ENCODE results near the gene GABBR2.

Gene GABBR2

GRCh38 chr9:98368366-98369065, 340.2 kb downstream of the GABBR2 start:
- DNase-seq (ENCODE audit: low spot score) = no peak

GRCh38 chr9:98367923-98368322, 340.8 kb downstream of the GABBR2 start:
- no peak for DNase-seq (ENCODE audit: low spot score)

- DNase-seq (ENCODE audit: low spot score) = no peak
Observed at GRCh38 chr9:98367371-98367900, 341.3 kb downstream of the GABBR2 start.

- DNase-seq (ENCODE audit: low spot score) = peak; percentile 22
Observed at GRCh38 chr9:98365781-98366180, 343.0 kb downstream of the GABBR2 start.

GRCh38 chr9:98365227-98365669, 343.5 kb downstream of the GABBR2 start:
- DNase-seq (ENCODE audit: low spot score) = no peak

- no peak for DNase-seq (ENCODE audit: low spot score)
Observed at GRCh38 chr9:98364086-98364485, 344.6 kb downstream of the GABBR2 start.

GRCh38 chr9:98363644-98364043, 345.1 kb downstream of the GABBR2 start:
- DNase-seq (ENCODE audit: low spot score) = no peak

GRCh38 chr9:98362624-98363252, 346.0 kb downstream of the GABBR2 start:
- DNase-seq (ENCODE audit: low spot score) = no peak

GRCh38 chr9:98361645-98362044, 347.1 kb downstream of the GABBR2 start:
- DNase-seq (ENCODE audit: low spot score) = no peak

GRCh38 chr9:98360176-98360708, 348.5 kb downstream of the GABBR2 start:
- no peak for DNase-seq (ENCODE audit: low spot score)

GRCh38 chr9:98359569-98359968, 349.2 kb downstream of the GABBR2 start:
- DNase-seq (ENCODE audit: low spot score) = no peak

- no peak for DNase-seq (ENCODE audit: low spot score)
Observed at GRCh38 chr9:98357921-98358535, 350.7 kb downstream of the GABBR2 start.

- no peak for DNase-seq (ENCODE audit: low spot score)
Observed at GRCh38 chr9:98356953-98357690, 351.6 kb downstream of the GABBR2 start.

- no peak for DNase-seq (ENCODE audit: low spot score)
Observed at GRCh38 chr9:98356326-98356725, 352.4 kb downstream of the GABBR2 start.

GRCh38 chr9:98351370-98351769, 357.4 kb downstream of the GABBR2 start:
- no peak for DNase-seq (ENCODE audit: low spot score)

GRCh38 chr9:98347642-98348041, 361.1 kb downstream of the GABBR2 start:
- no peak for DNase-seq (ENCODE audit: low spot score)

GRCh38 chr9:98345011-98345410, 363.7 kb downstream of the GABBR2 start:
- no peak for DNase-seq (ENCODE audit: low spot score)

GRCh38 chr9:98344581-98344980, 364.2 kb downstream of the GABBR2 start:
- no peak for DNase-seq (ENCODE audit: low spot score)

GRCh38 chr9:98342820-98343210, 365.9 kb downstream of the GABBR2 start:
- no peak for DNase-seq (ENCODE audit: low spot score)

GRCh38 chr9:98342098-98342819, 366.5 kb downstream of the GABBR2 start:
- no peak for DNase-seq (ENCODE audit: low spot score)

All from pons (tissue), 1 donor.